Measurements from ENCODE around the gene FXYD6.
"Not testable (repeated sequence)": the region's sequence is repeated elsewhere in the genome, so short reads cannot be mapped to it uniquely, and the experiment has no call there.

The FXYD6 gene

DNA sequence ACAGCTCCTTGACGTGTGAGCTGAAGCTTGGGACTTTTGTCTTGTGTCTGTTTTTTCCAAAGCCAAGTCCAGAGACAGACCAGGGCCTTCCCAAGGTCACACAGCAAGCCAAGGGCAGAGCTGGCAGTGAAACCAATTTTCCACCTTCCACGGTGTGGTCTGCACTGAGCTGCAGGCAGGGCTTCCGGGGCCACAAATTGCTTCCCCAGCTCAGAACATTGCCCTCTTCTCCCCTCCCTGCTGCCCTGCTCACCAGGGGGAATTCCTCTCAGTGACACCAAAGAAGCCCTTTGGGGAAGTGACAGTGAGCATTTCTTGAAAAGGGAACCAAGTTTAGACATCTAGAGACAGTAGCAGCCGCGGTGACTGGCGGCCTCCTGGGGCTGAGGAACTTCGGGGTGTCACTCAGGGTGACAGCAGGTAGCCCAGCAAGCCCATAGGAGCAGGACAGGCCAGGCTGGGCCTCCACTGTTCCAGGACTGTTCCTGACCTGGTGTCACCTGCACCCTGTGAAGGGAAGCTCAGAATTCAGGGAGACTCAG lies 61.1 kb downstream of the FXYD6 start:
- Histone ChIP-seq H3K36me3 (no peaks in the 10 kb centered on the region), H3K27me3 (ENCODE audit: insufficient read depth, low read depth, severe bottlenecking) (no peaks in the 10 kb centered on the region), H3K4me3 (ENCODE audit: low read depth, low read length) (peak overlapping the region; percentile 46), H3K9me3 (ENCODE audit: severe bottlenecking) (no peaks in the 10 kb centered on the region), H3K27ac (peak overlapping the region; percentile 94)
- no peak for TF ChIP-seq CTCF (IDR thresholded peaks at IDR 0.05; ENCODE audit: low read depth, low read length)
- DNase-seq = no peak

GRCh38 chr11:117814766-117815261 lies 61.6 kb downstream of the FXYD6 start:
- Histone ChIP-seq H3K27me3 (ENCODE audit: insufficient read depth, low read depth, severe bottlenecking) (no peaks in the 10 kb centered on the region), H3K4me3 (ENCODE audit: low read depth, low read length) (peak overlapping the region; percentile 2), H3K36me3 (no peaks in the 10 kb centered on the region), H3K9me3 (ENCODE audit: severe bottlenecking) (no peaks in the 10 kb centered on the region), H3K27ac (peak overlapping the region; percentile 94)
- DNase-seq = peak; percentile 71
- TF ChIP-seq CTCF (IDR thresholded peaks at IDR 0.05; ENCODE audit: low read depth, low read length) = no peak

- peak; percentile 71 for DNase-seq
- Histone ChIP-seq H3K9me3 (ENCODE audit: severe bottlenecking) (no peaks in the 10 kb centered on the region), H3K27me3 (ENCODE audit: insufficient read depth, low read depth, severe bottlenecking) (no peaks in the 10 kb centered on the region), H3K4me3 (ENCODE audit: low read depth, low read length) (peak overlapping the region; percentile 2), H3K36me3 (no peaks in the 10 kb centered on the region), H3K27ac (peak overlapping the region; percentile 94)
- no peak for TF ChIP-seq CTCF (IDR thresholded peaks at IDR 0.05; ENCODE audit: low read depth, low read length)
Measured at GRCh38 chr11:117814204-117814765, 62.2 kb downstream of the FXYD6 start.

- not testable (repeated sequence) for H3K27ac ChIP-seq; DNase-seq; H3K4me3 ChIP-seq (ENCODE audit: low read depth, low read length); H3K27me3 ChIP-seq (ENCODE audit: insufficient read depth, low read depth, severe bottlenecking); H3K9me3 ChIP-seq (ENCODE audit: severe bottlenecking); H3K36me3 ChIP-seq
Measured at GRCh38 chr11:117810056-117810451, 66.4 kb downstream of the FXYD6 start.

GRCh38 chr11:117809236-117810055 lies 67.0 kb downstream of the FXYD6 start:
- no peak overlapping the region for H3K27ac ChIP-seq
- DNase-seq = peak; percentile 92
- TF ChIP-seq CTCF (IDR thresholded peaks at IDR 0.05; ENCODE audit: low read depth, low read length) = peak; percentile 91
- no peaks in the 10 kb centered on the region for H3K27me3 ChIP-seq (ENCODE audit: insufficient read depth, low read depth, severe bottlenecking)
- no peaks in the 10 kb centered on the region for H3K9me3 ChIP-seq (ENCODE audit: severe bottlenecking)
- no peak overlapping the region for H3K4me3 ChIP-seq (ENCODE audit: low read depth, low read length)
- no peaks in the 10 kb centered on the region for H3K36me3 ChIP-seq

DNA sequence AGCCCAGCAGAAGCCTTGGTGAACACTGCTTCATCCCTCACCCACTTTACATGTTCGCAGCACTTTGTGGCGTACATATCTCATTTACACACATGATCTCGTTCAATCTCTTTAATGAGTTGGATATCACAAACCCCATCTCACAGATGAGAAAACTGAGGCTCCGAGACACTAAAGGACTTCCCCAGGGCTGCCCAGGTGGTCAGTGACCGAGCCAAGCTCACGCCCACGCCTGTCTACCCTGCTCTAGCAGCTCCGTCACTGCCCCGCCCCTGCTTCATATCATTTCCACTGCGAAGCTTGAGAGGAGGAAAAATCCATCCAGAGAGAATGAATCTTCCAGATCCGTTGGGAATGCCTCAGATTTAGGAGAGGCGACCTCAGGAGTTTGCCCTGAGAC lies 67.7 kb downstream of the FXYD6 start:
- no peak for DNase-seq
- no peak for TF ChIP-seq CTCF (IDR thresholded peaks at IDR 0.05; ENCODE audit: low read depth, low read length)
- Histone ChIP-seq H3K27ac (no peak overlapping the region), H3K9me3 (ENCODE audit: severe bottlenecking) (no peaks in the 10 kb centered on the region), H3K4me3 (ENCODE audit: low read depth, low read length) (no peak overlapping the region), H3K27me3 (ENCODE audit: insufficient read depth, low read depth, severe bottlenecking) (no peaks in the 10 kb centered on the region), H3K36me3 (no peaks in the 10 kb centered on the region)

Measured in WERI-Rb-1 (cell line).